ENCODE data around the gene ADAM30.
"Not testable (repeated sequence)": the region's sequence is repeated elsewhere in the genome, so short reads cannot be mapped to it uniquely, and the experiment has no call there.

The ADAM30 gene

GRCh38 chr1:119861547-119861946, 34.8 kb downstream of the ADAM30 start:
- Histone ChIP-seq H3K36me3 (ENCODE audit: insufficient read depth, low read length) (no peaks in the 10 kb centered on the region), H2AFZ (ENCODE audit: low read length) (no peak overlapping the region), H3K9me3 (ENCODE audit: low read length) (no peaks in the 10 kb centered on the region), H3K27ac (ENCODE audit: low read depth, low read length, poor library complexity, severe bottlenecking) (no peak overlapping the region), H3K9ac (ENCODE audit: low read length) (no peak overlapping the region), H3K79me2 (ENCODE audit: insufficient read depth, low read length) (no peaks in the 10 kb centered on the region), H3K4me3 (ENCODE audit: low read depth, low read length, poor library complexity, severe bottlenecking) (no peak overlapping the region), H3K4me1 (ENCODE audit: insufficient read depth, low read length, severe bottlenecking) (no peaks in the 10 kb centered on the region), H3K4me2 (ENCODE audit: low read length) (no peak overlapping the region), H3F3A (ENCODE audit: insufficient read depth, low read length) (no peaks in the 10 kb centered on the region), H3K9me2 (ENCODE audit: low read depth, low read length) (no peaks in the 10 kb centered on the region), H4K20me1 (ENCODE audit: insufficient read depth, low read length) (no peaks in the 10 kb centered on the region), H3K27me3 (ENCODE audit: insufficient read depth, low read length) (no peaks in the 10 kb centered on the region)
- TF ChIP-seq EZH2 (IDR thresholded peaks at IDR 0.05; ENCODE audit: borderline replicate concordance, low read length): no peak

- no peaks in the 10 kb centered on the region for H4K20me1 ChIP-seq (ENCODE audit: insufficient read depth, low read length)
- H3K36me3 ChIP-seq (ENCODE audit: insufficient read depth, low read length): no peaks in the 10 kb centered on the region
- no peak overlapping the region for H3K4me2 ChIP-seq (ENCODE audit: low read length)
- no peaks in the 10 kb centered on the region for H3K9me2 ChIP-seq (ENCODE audit: low read depth, low read length)
- no peak overlapping the region for H3K9ac ChIP-seq (ENCODE audit: low read length)
- no peak for TF ChIP-seq EZH2 (IDR thresholded peaks at IDR 0.05; ENCODE audit: borderline replicate concordance, low read length)
- H2AFZ ChIP-seq (ENCODE audit: low read length): no peak overlapping the region
- H3K79me2 ChIP-seq (ENCODE audit: insufficient read depth, low read length): no peaks in the 10 kb centered on the region
- no peaks in the 10 kb centered on the region for H3K27me3 ChIP-seq (ENCODE audit: insufficient read depth, low read length)
- H3K4me3 ChIP-seq (ENCODE audit: low read depth, low read length, poor library complexity, severe bottlenecking): no peak overlapping the region
- no peak overlapping the region for H3K27ac ChIP-seq (ENCODE audit: low read depth, low read length, poor library complexity, severe bottlenecking)
- no peaks in the 10 kb centered on the region for H3K4me1 ChIP-seq (ENCODE audit: insufficient read depth, low read length, severe bottlenecking)
- no peaks in the 10 kb centered on the region for H3K9me3 ChIP-seq (ENCODE audit: low read length)
- H3F3A ChIP-seq (ENCODE audit: insufficient read depth, low read length): no peaks in the 10 kb centered on the region
Measured at GRCh38 chr1:119859647-119860046, 36.7 kb downstream of the ADAM30 start.

- not testable (repeated sequence) for H2AFZ ChIP-seq (ENCODE audit: low read length); H3K27ac ChIP-seq (ENCODE audit: low read depth, low read length, poor library complexity, severe bottlenecking); H3K4me2 ChIP-seq (ENCODE audit: low read length)
Measured at GRCh38 chr1:119858556-119859214, 37.6 kb downstream of the ADAM30 start.

GRCh38 chr1:119858126-119858525, 38.2 kb downstream of the ADAM30 start:
- Histone ChIP-seq H3K4me3 (ENCODE audit: low read depth, low read length, poor library complexity, severe bottlenecking) (no peak overlapping the region), H3K36me3 (ENCODE audit: insufficient read depth, low read length) (no peaks in the 10 kb centered on the region), H3K4me2 (ENCODE audit: low read length) (no peak overlapping the region), H3K9me2 (ENCODE audit: low read depth, low read length) (no peaks in the 10 kb centered on the region), H3K27ac (ENCODE audit: low read depth, low read length, poor library complexity, severe bottlenecking) (no peak overlapping the region), H3K9me3 (ENCODE audit: low read length) (no peaks in the 10 kb centered on the region), H4K20me1 (ENCODE audit: insufficient read depth, low read length) (no peaks in the 10 kb centered on the region), H3K4me1 (ENCODE audit: insufficient read depth, low read length, severe bottlenecking) (no peaks in the 10 kb centered on the region), H3K79me2 (ENCODE audit: insufficient read depth, low read length) (no peaks in the 10 kb centered on the region), H3K27me3 (ENCODE audit: insufficient read depth, low read length) (no peaks in the 10 kb centered on the region), H2AFZ (ENCODE audit: low read length) (no peak overlapping the region), H3F3A (ENCODE audit: insufficient read depth, low read length) (no peaks in the 10 kb centered on the region), H3K9ac (ENCODE audit: low read length) (no peak overlapping the region)
- TF ChIP-seq EZH2 (IDR thresholded peaks at IDR 0.05; ENCODE audit: borderline replicate concordance, low read length): no peak
- no peak for TF ChIP-seq CTCF (IDR thresholded peaks at IDR 0.05; ENCODE audit: low read length)

More at GRCh38 chr1:119858556-119859214, 37.6 kb downstream of the ADAM30 start:
- not testable (repeated sequence) for H3K27me3 ChIP-seq (ENCODE audit: insufficient read depth, low read length); H3K79me2 ChIP-seq (ENCODE audit: insufficient read depth, low read length); H3F3A ChIP-seq (ENCODE audit: insufficient read depth, low read length); H3K9ac ChIP-seq (ENCODE audit: low read length); H3K36me3 ChIP-seq (ENCODE audit: insufficient read depth, low read length); H3K9me3 ChIP-seq (ENCODE audit: low read length); H4K20me1 ChIP-seq (ENCODE audit: insufficient read depth, low read length); H3K9me2 ChIP-seq (ENCODE audit: low read depth, low read length); H3K4me3 ChIP-seq (ENCODE audit: low read depth, low read length, poor library complexity, severe bottlenecking); H3K4me1 ChIP-seq (ENCODE audit: insufficient read depth, low read length, severe bottlenecking)
